GM18867 (cell line): ENCODE data around the gene MRPL43.
"Not testable (repeated sequence)": the region's sequence is repeated elsewhere in the genome, so short reads cannot be mapped to it uniquely, and the experiment has no call there.

Experiments
- ATAC-seq: cut with Tn5 transposase; IDR thresholded peaks from one replicate; pipeline ENCODE4 v1.9.1; 2021; ENCODE audit warnings: mild to moderate bottlenecking, moderate library complexity; ENCODE audit not compliant: unreplicated experiment

The MRPL43 gene

GRCh38 chr10:100984672-100985177 is 2.6 kb downstream of the MRPL43 start:
- no peak for ATAC-seq

GRCh38 chr10:100983868-100984671 is 3.2 kb downstream of the MRPL43 start:
- ATAC-seq = no peak

- no peak for ATAC-seq
Measured at GRCh38 chr10:100982916-100983830, 4.1 kb downstream of the MRPL43 start.

GRCh38 chr10:100981178-100981772 is 6.0 kb downstream of the MRPL43 start:
- ATAC-seq = no peak

GRCh38 chr10:100980711-100981110 is 6.6 kb downstream of the MRPL43 start:
- ATAC-seq = no peak

GRCh38 chr10:100980311-100980710 is 7.0 kb downstream of the MRPL43 start:
- no peak for ATAC-seq

GRCh38 chr10:100979791-100980272 is 7.5 kb downstream of the MRPL43 start:
- no peak for ATAC-seq

- ATAC-seq = no peak
Measured at GRCh38 chr10:100978901-100979195, 8.4 kb downstream of the MRPL43 start.

GRCh38 chr10:100978121-100978900 is 9.0 kb downstream of the MRPL43 start:
- no peak for ATAC-seq

GRCh38 chr10:100977436-100977835 is 9.9 kb downstream of the MRPL43 start:
- no peak for ATAC-seq

GRCh38 chr10:100976906-100977305 is 10.4 kb downstream of the MRPL43 start:
- ATAC-seq = no peak

GRCh38 chr10:100975397-100975796 is 11.9 kb downstream of the MRPL43 start:
- not testable (repeated sequence) for ATAC-seq

GRCh38 chr10:100972904-100973535 is 14.3 kb downstream of the MRPL43 start:
- no peak for ATAC-seq

GRCh38 chr10:100972115-100972903 is 15.0 kb downstream of the MRPL43 start:
- ATAC-seq = no peak

GRCh38 chr10:100970914-100971811 is 16.1 kb downstream of the MRPL43 start:
- no peak for ATAC-seq

- no peak for ATAC-seq
Measured at GRCh38 chr10:100970076-100970913, 17.0 kb downstream of the MRPL43 start.
